GM18498 (cell line): ENCODE data around the gene SLC35G6.
"Not testable (repeated sequence)": the region's sequence is repeated elsewhere in the genome, so short reads cannot be mapped to it uniquely, and the experiment has no call there.

ENCODE experiments used
- ATAC-seq: cut with Tn5 transposase; IDR thresholded peaks from one replicate; pipeline ENCODE4 v1.9.1; 2021; ENCODE audit warnings: mild to moderate bottlenecking, moderate library complexity; ENCODE audit not compliant: unreplicated experiment

Gene SLC35G6

DNA sequence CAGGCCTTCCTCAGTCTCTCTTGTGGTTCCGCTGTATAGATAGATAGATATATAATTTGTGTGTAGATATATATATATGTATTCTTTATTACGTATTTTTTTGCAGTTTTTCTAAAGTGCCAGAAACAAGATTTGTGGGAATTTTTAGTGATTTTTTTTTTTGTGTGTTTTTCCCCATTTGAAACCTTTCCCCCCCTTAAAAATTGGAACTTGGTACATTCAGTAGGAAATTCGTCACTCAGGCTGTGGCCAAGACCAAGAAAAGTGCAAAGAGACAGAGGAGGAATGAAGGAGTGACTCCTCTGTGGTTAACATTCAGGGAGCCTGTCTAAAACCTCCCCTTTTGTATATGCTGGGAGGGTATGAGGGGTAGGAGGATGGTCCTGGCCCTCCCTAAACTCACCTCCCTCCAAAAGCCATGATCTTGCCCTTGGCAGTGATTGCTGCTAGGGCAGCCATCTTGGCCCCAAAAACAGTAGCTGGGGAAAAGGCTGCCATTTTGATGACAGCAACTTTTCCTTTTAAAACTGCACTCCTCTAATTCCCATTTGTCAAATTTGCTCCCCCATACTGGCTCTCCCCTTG, 21.2 kb upstream of the SLC35G6 start:
- ATAC-seq = no peak

DNA sequence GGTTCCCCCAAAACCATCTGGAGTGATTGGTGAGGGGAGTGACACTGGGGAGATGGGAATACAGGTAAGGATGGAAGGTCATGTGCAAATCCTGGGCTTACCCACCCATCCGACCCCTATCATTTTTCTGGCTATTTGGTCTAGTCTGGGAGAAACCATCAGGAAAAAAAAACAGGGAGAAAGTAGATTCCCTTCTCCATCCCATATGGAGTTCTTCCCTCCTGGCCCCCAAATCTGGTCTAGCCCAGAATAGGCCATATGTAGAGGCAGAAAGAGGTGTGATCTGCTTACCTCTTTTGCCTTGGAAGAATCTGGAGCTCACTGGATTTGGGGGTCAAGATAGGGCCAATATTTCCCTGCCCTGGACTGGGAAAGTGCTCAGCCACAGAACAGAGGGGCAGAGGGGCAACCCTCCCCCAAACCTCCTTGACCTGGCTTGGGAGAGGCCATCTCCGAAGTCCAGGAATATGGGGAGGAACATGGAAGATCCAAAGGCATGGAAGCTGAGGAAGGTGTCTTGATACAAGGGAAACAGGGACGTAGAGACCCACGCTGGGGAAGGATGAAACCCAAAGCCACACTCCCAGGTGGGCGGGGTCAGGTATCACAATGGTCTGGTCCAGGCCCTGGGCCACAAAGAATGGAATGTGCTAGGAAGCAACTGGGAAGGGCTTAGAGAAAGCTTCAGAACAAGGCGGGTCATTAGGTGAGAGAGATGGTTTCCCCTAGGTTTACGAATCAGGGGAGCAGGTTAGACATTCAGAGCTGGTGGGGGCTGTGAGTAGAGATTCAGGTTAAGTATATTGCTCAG, 20.2 kb upstream of the SLC35G6 start:
- ATAC-seq = no peak

DNA sequence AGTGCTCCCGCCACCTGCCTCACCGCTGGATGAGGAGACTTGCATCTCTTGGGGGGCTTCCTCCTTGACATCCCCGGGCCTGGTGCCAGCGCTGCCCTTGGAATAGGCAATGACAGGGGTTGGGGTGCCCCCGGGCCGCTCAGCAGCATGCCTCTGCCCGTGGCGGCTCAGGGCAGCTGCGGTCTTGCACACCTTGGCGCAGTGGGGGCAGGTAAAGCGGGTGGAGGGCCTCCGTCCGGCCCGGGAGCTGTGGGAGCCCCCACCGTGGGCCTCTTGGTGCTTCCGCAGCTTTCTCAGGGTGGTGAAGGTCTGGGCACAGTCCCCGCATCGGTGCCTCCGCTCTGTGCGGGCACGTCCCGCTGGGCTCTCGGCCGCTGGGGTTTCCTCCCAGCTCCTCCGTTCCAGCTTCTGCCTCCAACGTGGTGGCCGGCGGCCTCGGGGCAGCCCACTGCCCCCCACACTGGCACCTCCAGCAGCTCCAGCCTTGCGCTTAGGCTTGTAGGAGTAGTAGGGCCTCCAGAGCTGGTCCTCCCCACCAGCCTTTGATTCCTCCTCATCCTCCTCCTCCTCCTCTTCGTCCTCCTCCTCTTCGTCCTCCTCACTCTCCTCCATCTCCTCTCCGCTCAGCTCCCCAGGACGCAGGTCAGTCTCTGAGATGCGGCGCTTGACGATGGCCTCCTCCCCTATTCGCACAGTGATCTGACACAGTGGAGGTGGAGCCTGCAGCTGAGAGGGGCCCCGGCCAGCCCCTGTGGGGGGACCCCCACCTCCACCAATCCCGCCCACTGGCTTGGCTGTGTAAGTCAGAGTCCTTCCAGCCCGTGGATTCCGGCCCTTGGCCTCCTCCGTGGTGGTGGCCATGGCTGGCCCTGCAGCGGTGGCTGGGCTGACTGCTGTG, 18.5 kb upstream of the SLC35G6 start:
- ATAC-seq = no peak

GRCh38 chr17:7463372-7463846, 17.8 kb upstream of the SLC35G6 start:
- ATAC-seq = no peak

DNA sequence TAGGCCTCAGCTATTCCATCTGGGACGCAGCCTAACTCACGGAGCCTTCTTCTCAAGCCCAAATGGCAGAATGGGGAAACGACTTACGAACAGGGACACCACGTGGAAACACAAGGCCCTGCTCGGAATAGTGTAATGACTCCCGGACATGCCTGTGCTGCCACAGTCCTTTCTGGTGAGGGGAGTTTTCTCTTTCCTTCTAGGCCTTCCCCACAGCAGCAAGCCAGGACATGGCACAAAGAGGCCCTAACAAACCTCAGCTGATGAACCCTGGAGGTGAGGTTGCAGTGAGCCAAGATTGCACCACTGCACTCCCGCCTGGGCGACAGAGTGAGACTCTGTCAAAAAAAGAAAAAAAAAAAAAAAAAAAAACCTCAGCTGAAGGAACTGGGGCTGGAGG, 17.2 kb upstream of the SLC35G6 start:
- no peak for ATAC-seq

GRCh38 chr17:7465597-7466275, 15.5 kb upstream of the SLC35G6 start:
- no peak for ATAC-seq

DNA sequence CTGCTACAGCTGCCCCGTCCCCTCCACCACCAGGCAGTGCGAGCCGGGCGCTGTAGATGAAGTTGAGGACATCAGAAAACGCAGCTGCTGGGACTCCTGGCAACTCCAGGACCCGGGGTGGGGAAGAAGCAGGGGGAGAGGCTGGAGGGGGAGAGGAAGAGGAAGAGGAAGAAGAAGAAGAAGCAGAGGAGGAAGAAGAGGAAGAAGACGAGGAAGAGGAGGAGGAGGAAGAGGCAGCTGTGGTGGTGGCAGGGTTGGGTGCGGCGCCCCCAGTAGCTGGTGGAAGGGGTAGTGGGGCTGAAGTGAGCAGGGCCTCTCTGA, 15.0 kb upstream of the SLC35G6 start:
- no peak for ATAC-seq

DNA sequence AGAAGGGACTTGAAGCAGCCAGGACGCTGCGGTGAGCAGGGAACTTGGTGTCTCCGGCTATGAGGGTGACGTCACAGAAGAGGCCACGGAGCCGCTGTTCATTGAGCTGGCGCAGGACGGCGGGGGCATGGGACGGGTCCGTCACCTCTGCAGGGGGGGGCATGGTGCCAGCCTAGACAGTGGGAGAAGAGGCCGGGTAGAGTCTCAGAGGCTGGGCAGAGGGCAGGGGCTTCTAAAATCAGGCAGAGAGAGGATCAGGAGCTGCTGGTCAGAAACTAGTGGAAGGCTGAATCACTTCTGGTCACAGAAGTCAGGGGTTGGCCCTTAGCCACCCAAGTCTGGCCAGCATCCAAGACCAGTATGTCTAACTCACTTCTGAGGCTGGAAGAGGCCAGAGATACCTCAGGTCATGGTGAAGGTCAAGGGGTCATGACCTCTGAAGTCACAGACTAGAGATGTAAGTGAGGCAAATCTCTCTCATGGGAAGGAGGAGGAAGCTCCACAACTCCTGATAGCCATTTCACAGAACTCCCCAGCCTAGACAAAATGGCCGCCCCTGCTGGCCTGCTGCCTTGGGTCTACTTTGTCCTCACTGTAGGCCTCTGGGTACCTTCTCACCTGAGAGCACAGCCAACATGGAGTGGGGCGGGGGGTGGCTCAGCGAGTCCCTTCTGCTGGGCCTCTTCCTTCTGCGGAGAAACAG, 14.5 kb upstream of the SLC35G6 start:
- ATAC-seq = no peak

GRCh38 chr17:7467498-7467897, 13.7 kb upstream of the SLC35G6 start:
- ATAC-seq = no peak

DNA sequence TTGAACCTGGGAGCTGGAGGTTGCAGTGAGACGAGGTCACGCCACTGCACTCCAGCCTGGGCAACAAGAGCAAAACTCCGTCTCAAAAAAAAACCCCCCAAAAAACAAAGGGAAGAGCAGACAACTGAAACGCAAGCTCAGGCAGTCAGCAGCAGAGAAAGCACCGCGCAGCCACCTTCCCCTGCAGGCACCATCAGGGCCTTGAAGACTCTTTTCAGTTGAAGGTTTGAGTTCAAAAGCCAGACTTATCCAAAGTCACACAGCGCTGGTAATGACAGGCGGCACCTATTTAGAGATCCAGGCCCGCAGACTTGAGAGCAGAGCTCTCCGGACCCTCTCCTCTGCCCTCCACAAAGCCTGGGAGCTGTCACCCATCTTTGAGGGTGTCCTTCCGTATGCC, 13.0 kb upstream of the SLC35G6 start:
- ATAC-seq = no peak

GRCh38 chr17:7468804-7469389, 12.3 kb upstream of the SLC35G6 start:
- no peak for ATAC-seq

DNA sequence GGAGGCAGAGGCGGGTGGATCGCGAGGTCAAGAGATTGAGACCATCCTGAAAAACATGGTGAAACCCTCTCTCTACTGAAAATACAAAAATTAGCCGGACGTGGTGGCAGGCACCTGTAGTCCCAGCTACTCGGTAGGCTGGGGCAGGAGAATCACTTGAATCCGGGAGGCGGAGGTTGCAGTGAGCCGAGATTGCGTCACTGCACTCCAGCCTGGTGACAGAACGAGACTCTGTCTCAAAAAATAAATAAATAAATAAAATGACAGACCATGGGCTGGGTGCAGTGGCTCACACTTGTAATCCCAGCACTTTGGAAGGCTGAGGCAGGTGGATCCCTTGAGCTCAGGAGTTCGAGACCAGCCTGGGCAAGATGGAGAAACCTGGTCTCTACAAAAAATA, 11.4 kb upstream of the SLC35G6 start:
- not testable (repeated sequence) for ATAC-seq

GRCh38 chr17:7470457-7470973, 10.7 kb upstream of the SLC35G6 start:
- not testable (repeated sequence) for ATAC-seq

DNA sequence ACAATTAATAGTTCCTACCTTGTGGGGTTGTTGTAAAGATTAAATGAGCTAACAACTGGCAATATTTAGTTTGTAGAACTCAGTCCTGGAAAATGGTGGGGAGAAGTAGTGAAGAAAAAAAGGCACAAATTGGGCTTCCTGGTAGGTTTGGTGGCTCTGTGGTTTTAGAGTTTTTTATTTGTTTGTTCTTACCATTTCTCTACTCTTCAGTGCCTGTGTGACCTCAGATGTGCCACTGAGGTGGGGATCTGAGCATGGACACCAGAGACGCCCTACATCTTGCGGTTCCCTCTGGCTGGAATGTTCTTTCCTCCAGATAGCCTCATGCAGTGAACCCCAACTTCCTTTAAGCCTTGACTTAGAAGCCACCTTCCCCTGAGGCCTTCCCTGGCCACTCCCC, 9.5 kb upstream of the SLC35G6 start:
- ATAC-seq = no peak

GRCh38 chr17:7474767-7475166, 6.5 kb upstream of the SLC35G6 start:
- ATAC-seq = not testable (repeated sequence)

GRCh38 chr17:7475764-7476422, 5.4 kb upstream of the SLC35G6 start:
- no peak for ATAC-seq

DNA sequence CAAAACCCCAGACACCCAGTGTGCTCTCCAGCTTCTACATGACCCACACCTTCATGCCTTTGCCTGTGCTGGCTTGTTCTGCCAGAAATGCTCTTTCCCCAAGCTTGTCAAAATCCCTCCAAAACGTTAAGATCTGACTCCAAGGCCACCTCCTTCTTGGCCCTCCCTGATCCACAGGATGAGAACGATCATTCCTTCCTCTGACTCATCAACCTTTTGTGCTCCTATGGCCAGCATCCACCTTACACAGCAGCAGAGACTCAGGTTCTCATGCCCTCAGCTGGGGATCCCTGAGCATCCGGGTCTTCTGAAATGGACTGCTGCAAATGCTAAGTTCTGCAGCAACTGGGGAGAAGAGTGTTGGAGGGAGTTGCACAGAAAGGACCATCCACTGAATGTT, 4.8 kb upstream of the SLC35G6 start:
- no peak for ATAC-seq

DNA sequence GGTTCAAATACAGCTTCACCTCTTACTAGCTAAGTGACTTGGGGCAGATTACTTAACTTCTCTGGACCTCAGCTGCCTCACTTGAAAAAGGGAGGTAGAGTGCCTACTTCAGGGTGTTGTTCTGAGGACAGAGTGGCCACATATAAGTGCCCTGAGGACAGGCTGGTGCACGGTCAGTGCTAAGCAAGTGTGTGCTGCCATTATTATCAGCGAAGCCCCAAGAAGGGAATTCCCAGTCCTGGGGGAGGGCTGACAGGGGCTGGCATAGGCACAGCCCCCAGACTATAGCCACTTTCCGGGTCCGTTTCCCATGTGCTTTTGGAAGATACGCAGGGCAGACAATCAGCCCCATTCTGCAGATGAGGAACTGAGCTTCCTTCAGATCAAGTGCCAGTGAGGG, 4.3 kb upstream of the SLC35G6 start:
- ATAC-seq = no peak
